ENCODE data around the gene C21orf58.

The C21orf58 gene

DNA sequence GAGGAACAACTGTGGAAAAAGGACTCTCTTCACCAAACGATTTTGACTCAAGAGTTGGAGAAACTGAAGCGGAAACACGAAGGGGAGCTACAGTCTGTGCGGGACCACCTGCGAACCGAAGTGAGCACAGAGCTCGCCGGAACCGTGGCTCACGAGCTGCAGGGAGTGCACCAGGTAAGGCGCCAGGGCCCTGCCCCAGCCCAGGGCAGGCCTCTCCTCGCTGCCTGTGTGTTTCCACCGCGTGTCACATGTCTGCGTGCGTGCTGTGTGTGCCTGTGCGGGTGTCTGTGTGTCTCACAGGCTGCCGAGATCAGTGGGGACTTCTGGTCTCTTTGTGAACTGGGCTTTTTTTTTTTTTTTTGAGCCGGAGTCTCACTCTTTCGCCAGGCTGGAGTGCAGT is 43.3 kb upstream of the C21orf58 start:
- TF ChIP-seq, protein P1, sequence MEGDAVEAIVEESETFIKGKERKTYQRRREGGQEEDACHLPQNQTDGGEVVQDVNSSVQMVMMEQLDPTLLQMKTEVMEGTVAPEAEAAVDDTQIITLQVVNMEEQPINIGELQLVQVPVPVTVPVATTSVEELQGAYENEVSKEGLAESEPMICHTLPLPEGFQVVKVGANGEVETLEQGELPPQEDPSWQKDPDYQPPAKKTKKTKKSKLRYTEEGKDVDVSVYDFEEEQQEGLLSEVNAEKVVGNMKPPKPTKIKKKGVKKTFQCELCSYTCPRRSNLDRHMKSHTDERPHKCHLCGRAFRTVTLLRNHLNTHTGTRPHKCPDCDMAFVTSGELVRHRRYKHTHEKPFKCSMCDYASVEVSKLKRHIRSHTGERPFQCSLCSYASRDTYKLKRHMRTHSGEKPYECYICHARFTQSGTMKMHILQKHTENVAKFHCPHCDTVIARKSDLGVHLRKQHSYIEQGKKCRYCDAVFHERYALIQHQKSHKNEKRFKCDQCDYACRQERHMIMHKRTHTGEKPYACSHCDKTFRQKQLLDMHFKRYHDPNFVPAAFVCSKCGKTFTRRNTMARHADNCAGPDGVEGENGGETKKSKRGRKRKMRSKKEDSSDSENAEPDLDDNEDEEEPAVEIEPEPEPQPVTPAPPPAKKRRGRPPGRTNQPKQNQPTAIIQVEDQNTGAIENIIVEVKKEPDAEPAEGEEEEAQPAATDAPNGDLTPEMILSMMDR (IDR thresholded peaks at IDR 0.05; ENCODE audit: control extremely low read depth, extremely low read depth, low read depth, missing control alignments), result no peak
- CTCF ChIA-PET, result no interaction called here
- POLR2A ChIA-PET, result interaction anchor here (0.7 kb wide), 1 partner anchor 148 kb away, joined by 5 read pairs; no protein-coding TSS in a partner anchor
- DNase-seq (ENCODE audit: extremely low spot score), result no peak

DNA sequence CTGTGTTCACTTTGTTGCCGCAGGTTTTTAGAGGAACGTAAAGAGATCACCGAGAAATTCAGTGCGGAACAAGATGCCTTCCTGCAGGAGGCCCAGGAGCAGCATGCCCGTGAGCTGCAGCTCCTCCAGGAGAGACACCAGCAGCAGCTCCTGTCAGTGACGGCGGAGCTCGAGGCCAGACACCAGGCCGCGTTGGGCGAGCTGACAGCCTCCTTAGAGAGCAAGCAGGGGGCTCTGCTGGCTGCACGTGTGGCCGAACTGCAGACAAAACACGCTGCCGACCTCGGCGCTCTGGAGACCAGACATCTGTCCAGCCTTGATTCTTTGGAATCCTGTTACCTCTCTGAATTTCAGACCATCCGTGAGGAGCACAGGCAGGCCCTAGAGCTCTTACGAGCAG is 42.9 kb upstream of the C21orf58 start:
- ChIA-PET POLR2A (no interaction called here), CTCF (no interaction called here)

GRCh38 chr21:46366091-46366490 is 42.4 kb upstream of the C21orf58 start:
- TF ChIP-seq, protein P1 (IDR thresholded peaks at IDR 0.05; ENCODE audit: control extremely low read depth, extremely low read depth, low read depth, missing control alignments), result no peak
- CTCF ChIA-PET, result no interaction called here
- DNase-seq (ENCODE audit: extremely low spot score), result no peak
- POLR2A ChIA-PET, result no interaction called here

More for the DNA sequence above, 42.9 kb upstream of the C21orf58 start:
- TF ChIP-seq, protein P1 (IDR thresholded peaks at IDR 0.05; ENCODE audit: control extremely low read depth, extremely low read depth, low read depth, missing control alignments), result no peak
- no peak for DNase-seq (ENCODE audit: extremely low spot score)

- no peak for DNase-seq (ENCODE audit: extremely low spot score)
These were observed 40.0 kb upstream of the C21orf58 start for GRCh38 chr21:46363698-46364097.

GRCh38 chr21:46362946-46363345 is 39.3 kb upstream of the C21orf58 start:
- POLR2A ChIA-PET, result no interaction called here
- CTCF ChIA-PET, result no interaction called here
- no peak for DNase-seq (ENCODE audit: extremely low spot score)
- TF ChIP-seq, protein P1 (IDR thresholded peaks at IDR 0.05; ENCODE audit: control extremely low read depth, extremely low read depth, low read depth, missing control alignments), result no peak

More at GRCh38 chr21:46363698-46364097, 40.0 kb upstream of the C21orf58 start:
- ChIA-PET POLR2A (no interaction called here), CTCF (interaction anchor here (1.0 to 1.2 kb wide), 3 partner anchors 12 to 41 kb away, joined by 3 read pairs; partner anchors contain the start of gene C21orf58)
- TF ChIP-seq, protein P1 (IDR thresholded peaks at IDR 0.05; ENCODE audit: control extremely low read depth, extremely low read depth, low read depth, missing control alignments), result no peak

GRCh38 chr21:46361935-46362334 is 38.3 kb upstream of the C21orf58 start:
- ChIA-PET CTCF (interaction anchor here (0.8 kb wide), 1 partner anchor 38 kb away, joined by 3 read pairs; no protein-coding TSS in a partner anchor), POLR2A (no interaction called here)
- no peak for DNase-seq (ENCODE audit: extremely low spot score)
- TF ChIP-seq, protein P1 (IDR thresholded peaks at IDR 0.05; ENCODE audit: control extremely low read depth, extremely low read depth, low read depth, missing control alignments), result no peak

GRCh38 chr21:46361176-46361575 is 37.5 kb upstream of the C21orf58 start:
- DNase-seq (ENCODE audit: extremely low spot score), result no peak
- ChIA-PET CTCF (no interaction called here), POLR2A (no interaction called here)
- TF ChIP-seq, protein P1 (IDR thresholded peaks at IDR 0.05; ENCODE audit: control extremely low read depth, extremely low read depth, low read depth, missing control alignments), result no peak

Measured in GM10248 (cell line).